ENCODE results near the gene DMRTA1. TPM values are rescaled to one million over a fixed set of nuclear protein-coding genes. Genes with fewer than 3 reads are reported as not detected.
"Not testable (repeated sequence)": the region's sequence is repeated elsewhere in the genome, so short reads cannot be mapped to it uniquely, and the experiment has no call there.

DMRTA1 gene
- total RNA-seq, 1 donor from 2014 or later: 5.5 TPM

DNA sequence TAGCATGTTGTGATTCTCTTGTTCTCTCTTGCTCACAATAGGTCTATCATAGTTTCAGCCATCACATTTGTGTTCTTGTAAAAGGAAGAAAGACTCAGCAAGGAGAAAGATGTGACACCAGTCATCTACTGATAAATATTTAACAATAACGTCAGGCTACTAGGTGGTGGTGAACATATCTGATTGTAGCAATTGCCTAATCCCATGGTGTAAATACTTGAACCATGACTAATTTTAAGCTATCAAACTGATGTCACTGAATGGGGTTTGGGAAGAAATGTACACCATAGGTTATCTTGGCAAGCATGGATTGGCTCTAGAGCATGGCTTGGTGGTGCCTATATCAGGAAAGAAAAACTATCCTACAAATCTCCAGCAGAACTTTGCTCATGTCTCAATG is 16.6 kb downstream of the DMRTA1 start:
- peak; percentile 11 for DNase-seq (ENCODE audit: low read depth)

GRCh38 chr9:22469928-22470544 is 23.4 kb downstream of the DMRTA1 start:
- peak; percentile 51 for DNase-seq (ENCODE audit: low read depth)

DNA sequence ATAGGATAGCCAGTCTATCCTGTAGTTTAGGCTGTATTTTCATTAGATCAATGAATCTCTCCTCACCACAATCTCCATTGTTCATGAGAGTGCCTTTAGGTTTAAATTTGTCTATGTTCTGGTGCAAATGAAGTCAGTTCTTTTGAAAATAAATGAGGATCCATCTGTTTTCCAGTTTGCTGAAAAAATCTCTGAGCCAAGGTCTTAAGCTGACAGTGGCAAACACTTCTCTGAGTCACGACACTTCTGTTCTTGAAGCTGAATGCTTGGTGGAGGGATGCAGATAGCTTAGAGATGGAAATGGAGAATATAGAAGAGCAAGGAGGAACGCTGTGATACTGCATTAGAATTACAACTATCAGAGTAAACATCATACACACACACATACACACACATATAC is 34.9 kb downstream of the DMRTA1 start:
- DNase-seq (ENCODE audit: low read depth): no peak

DNA sequence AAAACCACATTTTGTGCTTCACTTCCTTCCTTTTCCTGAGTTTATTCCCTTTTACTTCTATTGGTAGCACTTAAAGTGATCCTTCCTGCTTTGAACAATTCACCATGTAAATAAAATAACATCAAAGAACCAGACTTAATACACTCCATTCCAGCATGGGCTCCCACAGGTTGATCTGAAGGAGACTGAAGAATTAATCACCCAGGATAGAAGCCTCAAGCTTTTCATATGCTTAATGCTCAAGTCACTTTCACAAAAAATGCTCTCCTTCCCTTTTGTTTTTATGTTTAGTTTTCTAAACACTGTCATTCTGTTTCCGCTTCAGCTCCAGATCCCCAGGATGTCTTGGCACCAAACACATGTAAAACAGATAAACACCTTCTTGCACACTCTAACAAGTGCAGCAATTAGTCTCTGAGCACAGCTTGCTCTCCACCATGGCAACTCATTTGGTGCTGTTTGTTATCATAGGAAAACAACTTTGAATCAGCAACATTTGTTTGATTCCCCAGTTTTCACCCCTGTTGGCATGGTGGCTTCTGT is 37.0 kb downstream of the DMRTA1 start:
- no peak for DNase-seq (ENCODE audit: low read depth)

- DNase-seq (ENCODE audit: low read depth): not testable (repeated sequence)
These were observed 49.6 kb downstream of the DMRTA1 start for GRCh38 chr9:22496197-22496596.

All from renal cortical epithelial cell (primary cell).